Measurements from ENCODE around the gene CD8B.

Gene CD8B

DNA sequence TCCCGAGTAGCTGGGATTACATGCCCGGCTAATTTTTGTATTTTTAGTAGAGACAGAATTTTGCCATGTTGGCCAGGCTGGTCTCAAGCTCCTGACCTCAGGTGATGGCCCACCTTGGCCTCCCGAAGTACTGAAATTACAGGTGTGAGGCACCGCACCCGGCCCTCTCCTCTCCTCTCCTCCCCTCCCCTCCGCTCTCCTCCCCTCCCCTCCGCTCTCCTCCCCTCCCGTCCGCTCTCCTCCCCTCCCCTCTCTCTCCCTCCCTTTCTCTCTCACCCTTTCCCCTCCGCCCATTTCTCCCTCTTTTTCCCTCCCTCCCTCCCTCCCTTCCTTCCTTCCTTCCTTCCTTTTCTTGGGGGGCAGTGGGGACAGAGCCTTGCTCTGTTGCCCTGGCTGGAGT is 28.4 kb downstream of the CD8B start:
- DNase-seq, result no peak

DNA sequence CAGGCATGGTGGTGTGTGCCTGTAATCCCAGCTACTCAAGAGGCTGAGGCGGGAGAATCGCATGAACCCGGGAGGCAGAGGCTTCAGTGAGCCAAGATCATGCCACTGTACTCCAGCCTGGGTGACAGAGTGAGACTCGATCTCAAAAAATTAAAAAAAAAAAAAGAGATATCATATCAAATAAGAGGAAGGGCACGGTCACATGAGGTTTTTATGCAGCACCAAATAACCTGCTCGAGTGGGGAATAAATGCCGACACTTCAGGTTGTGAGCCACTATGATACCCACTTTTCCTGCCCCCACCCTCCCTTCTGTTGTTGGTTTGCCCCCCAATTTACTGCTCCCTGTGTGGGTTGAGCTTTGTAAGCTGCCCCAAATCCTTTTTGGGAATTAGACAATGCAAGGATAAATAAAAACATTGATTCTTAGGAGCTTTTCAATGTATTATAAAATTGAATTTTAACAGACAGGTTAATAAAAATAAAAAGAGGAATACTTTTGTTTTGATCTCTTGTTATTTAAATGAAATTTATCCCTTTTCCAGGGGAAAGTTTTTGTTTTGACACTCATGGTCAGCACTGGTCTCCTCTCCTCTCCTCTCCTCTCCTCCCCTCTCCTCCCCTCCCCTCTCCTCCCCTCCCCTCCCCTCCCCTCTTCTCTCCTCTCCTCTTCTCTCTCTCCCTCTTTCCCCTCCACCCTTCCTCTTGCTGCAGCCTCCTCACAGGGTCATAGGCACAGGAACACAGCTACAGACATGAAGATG is 29.2 kb downstream of the CD8B start:
- no peak for DNase-seq

DNA sequence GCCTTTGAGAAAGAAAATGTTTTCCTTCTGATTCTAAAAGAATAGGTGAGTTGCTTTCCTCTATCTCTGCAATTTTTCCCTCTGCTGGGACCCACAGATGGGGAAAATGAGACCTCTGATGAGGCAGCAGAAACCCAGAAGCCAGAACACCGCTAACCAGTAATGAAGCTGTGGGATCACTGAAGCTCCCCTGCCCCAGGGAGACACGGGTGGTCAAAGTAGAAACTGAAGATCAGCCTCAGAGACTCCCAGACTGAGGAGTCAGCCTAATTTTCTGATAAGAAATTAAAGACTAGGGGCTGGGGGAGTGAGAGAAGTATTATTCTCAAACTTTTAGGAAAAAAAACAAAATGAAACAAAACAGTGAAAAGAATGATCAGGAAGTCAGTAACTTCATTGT is 30.1 kb downstream of the CD8B start:
- no peak for DNase-seq

DNA sequence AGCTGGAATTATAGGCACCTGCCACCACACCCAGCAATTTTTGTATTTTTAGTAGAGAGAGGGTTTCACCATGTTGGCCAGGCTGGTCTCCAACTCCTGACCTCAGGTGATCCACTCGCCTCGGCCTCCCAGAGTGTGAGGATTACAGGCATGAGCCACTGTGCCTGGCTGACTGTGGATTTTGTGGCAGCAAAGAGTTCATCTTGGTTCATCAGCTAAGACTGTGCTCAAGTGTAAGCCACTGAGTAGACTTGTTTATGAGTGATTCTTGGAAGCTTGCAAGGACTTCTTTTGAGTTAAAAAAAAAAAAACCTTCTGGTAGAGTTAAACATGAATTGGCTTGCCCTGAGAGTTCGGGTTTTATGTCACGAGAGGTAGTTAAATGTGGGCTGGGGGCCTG is 34.7 kb downstream of the CD8B start:
- DNase-seq, result no peak

DNA sequence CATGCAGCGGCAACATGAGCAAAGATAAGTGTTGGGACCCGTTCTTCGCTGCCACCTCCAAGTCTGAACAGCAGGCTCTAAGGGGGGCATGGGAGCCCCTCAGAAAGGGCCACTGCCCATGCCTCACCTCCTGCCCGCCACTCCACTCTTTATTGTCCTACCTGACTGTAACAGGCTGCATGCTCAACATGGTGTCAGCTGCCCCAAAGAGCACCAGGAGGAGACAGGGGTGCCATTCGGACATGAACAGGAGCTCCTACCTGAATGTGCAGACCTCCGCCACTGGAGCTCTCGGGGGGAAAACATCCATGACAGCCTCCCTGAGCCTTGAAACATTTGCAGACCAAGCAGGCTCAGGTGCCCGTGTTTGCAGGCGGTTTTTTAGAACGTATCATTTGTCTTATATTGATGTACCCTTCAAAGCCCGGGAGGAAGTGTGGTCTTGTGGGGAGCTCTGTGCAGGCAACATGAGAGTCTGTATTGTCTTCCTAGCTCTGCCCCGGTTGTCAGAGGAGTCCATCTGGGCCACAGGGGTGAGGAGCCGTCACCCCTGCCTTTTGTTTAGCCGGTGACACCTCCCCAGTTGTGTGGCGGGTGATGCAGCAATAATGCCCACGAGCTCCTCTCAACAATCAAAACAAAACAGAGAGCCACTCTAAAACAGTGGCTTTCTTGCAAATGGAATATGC is 35.8 kb downstream of the CD8B start:
- DNase-seq, result no peak

DNA sequence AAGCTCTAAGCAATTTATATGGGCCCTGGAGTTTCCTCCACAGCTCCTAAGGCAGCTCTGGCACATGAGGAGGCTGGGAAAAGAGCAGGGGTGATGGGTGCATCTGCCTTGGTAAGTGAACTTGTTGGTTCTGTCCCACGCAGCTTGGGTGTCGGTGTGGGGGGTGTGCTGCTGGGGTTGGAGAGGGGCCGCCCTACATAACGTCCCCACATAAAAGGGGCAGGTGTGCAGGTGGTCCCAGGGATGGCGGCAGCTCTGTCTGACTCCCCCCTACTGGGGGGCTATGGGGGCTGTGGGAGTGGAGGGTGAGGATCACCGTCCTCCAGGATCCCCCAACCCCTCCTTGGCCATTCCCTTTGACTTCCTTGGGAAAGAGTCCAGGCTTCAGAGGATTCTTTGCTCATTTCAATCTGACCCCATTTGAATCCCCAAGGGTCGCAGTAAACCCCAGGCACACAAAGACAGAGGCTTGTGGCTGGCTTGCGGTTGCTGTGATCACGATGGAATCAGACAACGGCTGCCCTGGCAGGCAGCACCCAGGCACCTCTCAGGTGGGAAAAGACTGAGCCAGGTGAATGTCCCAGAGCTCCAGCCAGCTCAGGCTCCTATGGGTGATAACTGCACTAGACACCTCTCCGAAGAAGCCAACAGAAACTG is 36.5 kb downstream of the CD8B start:
- DNase-seq, result peak; percentile 33

DNA sequence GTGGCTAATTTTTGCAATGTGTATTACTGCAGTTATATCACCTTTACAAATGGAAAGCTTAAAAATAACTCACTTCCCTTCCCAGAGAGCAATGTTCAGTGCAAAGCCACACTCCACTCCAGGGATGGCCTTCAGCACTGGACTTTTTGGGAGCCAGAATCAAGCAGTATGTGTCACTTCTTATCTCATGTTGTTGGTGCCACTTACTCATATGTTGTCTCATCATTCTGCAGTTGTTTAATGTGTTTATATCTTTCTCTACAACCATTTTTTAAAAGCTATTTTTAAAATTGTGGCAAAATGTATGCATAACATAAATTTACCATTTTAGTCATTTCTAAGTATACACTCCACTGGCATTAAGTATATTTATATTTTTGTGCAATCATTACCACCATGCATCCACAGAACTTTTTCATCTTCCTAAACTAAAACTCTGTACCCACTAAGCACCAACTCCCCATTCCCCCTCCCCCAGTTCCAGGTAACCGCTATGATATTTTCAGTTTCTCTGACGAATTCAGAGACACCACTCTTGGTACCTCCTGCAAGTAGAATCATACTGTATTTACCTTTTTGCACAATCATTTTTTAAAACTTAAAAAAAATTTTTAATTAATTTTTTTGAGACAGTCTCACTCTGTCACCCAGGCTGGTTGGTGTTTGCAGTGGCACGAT is 38.9 kb downstream of the CD8B start:
- DNase-seq, result no peak

DNA sequence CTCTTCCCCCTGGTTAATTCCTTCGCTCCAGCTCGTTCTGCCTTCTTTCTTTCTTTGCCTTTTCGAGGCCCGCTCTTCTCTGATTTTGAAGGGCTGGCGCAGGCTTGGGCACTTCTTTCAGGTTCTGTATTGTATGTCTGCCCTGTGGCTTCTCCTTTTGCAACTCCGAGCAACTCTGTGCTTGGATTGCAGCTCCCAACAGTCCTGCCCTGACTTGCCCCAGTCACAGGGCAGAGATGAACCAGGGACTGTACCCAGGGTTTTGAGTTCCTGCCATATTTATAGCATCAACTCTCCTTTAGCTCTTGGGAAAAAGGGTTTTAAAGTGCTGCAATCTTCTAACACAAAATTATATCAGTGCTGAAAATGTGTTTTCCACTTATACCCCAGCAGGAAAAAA is 39.8 kb downstream of the CD8B start:
- DNase-seq, result no peak

DNA sequence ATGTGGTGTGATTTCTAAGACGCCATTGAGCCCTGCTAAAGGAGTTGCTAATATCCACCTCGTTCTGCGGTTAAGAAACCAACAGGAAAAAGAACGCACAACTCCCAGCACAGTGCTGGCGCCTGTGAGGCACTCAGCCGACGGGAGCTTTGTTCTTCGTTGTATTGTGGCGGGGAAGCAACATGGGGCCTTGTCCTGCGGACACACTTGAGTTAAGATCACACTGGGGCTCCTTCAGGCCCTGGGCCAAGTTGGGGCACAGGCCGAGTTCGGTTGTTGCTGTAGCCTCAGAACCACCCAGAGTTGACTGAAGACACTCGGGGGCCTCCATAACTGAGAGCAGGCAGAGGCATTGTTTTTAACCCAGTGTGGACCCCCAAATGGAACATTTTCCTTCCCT is 40.4 kb downstream of the CD8B start:
- no peak for DNase-seq

DNA sequence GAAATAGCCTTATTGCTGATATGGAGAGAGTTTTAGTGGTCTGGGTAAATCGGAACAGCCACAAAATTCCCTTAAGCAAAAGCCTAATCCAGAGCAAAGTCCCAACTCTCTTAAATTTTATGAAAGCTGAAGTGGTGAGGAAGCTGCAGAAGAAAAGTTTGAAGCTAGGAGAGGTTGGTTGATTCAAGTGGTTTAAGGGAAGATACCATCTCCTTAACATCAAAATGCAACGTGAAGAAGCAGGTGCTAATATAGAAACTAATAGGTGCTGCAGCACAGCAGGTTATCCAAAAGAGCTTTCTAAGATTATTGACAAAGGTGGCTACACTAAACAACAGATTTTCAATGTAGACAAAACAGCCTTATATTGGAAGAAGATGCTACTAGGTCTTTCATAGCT is 42.7 kb downstream of the CD8B start:
- no peak for DNase-seq

DNA sequence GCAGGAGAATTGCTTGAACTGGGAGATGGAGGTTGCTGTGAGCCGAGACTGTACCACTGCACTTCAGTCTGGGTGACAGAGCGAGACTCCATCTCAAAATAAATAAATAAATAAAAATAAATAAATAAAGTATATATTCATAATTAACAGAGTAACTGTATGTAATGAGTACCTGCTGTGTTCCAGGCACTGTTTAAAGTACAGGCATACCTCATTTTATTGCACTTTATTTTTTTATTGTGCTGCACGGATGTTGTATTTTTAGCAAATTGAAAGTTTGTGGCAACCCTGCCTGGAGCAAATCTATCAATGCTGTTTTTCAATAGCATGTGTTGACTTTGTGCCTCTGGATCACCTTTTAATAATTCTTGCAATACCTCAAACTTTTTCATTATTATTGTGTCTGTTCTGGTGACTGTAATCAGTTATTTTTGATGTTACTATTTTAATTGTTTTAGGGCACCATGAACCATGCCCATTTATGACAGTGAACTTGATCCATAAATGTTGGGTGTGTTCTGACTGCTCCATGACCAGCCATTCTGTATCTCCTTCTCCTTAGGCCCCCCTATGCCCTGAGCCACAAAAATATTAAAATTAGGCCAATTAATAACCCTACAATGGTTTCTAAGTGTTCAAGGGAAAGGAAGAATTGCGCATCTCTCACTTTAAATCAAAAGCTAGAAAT is 43.4 kb downstream of the CD8B start:
- DNase-seq, result no peak

DNA sequence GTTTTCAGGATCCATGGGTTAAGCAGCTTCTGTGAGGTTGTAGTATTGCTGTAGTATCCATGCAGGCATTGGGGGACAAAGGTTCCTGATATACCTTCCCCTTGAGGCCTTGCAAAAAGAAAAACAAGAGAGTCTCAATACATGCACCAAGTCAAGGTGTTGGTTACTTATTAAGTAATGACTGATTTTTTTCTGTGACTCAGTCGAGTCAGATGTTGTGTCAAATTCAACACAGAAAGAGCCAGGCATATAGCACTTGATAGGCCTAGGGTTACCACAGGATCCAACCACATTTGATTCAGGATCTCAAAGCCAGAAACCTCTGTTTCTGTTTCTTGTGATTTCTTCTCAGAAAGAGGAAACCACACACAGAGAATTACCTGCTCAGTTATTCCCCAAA is 46.1 kb downstream of the CD8B start:
- no peak for DNase-seq

DNA sequence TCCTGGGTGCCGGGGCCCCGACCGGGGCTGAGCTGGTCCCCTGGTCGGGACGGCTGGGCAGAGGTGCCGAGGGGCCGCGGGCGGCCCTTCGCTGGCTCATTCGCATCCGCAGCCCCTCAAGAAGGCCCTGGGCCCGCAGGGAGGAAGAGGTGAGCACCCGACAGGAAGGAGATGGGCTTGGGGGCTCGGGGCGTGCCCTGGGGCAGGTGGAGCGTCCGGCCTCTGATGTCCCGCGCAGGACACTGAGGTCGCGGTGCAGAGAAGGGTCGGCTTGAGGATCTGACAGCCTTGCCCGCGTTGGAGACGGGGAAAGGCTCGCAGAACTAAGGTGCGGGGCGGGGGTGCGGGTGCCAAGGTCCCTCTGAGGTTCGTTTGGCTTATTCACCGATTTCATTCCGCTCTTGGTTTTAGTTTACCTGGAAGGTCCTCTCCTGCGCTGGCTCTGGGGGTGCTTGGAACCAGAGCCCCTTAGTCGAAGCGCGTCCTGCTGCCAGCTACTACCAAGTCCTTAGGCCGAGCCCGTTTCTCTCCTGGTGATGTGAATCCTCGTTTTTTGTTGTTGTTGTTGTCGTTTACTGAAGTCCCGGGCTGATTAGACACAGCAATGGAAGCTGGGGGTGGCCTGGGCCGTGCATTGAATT is 52.1 kb downstream of the CD8B start:
- DNase-seq, result no peak

DNA sequence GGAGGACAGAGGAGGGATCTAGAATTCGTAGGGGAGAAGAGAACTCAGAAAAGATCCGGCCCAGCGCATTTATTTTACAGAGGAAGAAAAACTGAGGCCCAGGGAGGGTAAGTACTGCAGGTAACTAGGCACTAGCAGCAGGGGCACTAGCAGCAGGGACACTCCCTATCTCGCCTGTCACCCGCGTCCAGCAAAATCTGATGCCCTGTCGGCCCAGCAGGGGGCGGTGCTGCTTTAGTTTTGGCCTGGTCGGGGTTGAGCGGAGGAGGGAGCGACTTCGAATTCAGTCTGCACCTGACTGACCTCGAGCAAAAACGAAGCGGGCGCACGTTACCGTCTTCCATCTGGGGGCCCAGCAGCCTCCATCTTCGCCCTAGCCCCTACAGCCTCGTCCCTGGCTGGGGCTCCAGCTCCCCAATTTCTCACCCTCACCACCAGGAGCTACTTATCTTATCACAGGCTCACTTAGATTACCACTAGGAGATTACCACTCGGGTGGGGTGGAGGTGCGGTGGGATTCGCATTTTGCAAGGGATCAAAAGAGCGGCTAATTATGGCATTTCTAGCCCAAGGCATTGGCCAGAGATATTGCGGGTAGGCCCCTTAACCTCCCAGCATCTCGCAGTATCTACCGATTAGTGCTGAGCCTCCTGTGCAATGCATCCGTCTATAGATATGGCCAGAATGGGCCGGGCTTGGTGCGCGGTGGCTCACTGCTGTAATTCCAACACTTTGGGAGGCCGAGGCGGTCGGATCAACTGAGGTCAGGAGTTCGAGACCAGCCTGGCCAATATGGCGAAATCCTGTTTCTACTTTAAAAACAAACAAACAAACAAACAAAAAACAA is 53.1 kb downstream of the CD8B start:
- DNase-seq, result peak; percentile 89

DNA sequence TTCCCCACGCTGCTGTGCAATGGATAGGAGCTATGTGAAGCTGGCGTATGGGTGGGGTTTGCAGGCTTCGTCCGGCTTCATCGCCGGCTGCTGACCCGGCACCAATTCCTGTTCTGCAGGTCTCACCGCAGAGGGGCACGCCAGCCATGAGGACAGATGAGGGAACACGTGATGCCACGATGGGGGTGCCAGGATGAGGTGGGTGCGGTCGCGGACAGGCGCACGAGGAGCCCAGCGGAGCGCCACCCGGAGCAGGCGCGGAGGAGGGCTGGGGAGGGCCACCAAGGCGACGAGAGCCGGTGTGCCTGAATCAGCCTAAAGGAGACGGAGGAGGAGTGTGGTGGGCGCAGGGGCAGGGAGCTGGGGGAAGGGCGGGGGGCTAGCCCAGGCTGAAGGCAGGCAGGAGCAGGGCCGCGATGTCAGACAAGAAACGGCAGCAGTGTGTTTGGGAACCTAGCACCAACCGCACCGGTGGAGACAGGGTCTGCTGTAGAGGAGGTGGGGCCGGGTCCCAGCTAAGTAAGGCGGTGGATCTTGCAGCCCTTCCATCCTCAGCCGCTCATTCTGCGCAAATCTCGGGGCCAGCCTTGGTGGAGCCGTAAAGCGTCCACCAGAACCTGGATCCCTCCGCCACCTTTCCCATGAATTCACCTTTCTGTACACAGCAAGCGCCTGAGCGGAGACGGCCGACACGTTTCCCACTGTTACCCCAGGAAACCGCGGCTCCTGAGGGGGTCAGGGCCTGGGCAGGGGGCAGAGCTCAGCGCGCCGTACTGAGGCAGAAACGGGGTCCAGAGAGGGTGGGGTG is 54.0 kb downstream of the CD8B start:
- no peak for DNase-seq

DNA sequence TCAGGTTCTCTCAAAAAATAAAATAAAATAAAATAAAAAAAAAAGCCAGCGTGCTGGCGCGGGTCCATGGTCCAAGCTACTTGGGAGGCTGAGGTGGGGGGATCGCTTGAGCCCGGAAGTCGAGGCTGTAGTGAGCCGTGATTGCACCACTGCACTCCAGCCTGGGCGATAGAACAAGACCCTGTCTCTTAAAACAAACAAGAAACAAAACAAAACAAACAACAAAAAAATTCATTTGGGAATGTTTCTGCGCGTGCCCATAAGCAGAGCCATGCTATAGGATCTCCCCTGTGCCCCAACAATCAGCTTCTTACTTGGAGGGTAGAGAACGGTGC is 54.6 kb downstream of the CD8B start:
- no peak for DNase-seq

DNA sequence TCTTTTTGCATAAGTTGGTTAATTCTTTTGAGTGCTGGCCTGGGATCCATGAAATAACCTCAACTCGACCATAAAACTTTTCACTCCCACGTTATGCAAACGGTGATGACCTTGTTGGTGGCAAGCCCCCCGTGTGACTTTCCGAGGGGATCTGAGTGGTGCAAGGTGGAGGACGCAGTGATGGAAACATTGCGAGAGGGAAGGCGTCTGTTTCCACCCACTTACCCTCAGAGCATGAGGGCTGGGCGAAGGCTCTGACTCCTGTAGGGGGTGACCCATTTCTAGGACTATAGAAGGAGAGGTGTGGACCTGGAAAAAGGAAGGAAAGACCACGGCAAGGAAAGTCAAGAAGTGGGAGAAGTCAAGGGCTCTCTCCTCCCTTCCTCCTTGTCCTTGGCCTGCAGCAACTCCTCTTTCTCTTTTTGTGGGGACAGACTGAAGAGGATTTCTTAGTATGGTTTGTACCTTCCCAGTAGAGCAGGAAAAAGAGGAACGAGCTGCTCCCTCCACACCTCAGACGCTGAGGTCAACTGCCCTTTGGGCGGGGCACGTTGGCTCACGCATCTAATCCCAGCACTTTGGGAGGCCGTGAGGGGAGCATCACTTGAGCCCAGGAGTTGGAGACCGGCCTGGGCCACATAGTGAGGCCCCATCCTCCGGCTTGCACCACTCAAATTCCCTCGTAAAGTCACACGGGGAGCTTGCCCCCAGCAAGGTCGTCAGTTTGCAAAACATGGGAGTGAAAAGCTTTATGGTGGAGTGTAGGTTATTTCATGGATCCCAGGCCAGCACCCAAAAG is 55.4 kb downstream of the CD8B start:
- DNase-seq, result no peak

DNA sequence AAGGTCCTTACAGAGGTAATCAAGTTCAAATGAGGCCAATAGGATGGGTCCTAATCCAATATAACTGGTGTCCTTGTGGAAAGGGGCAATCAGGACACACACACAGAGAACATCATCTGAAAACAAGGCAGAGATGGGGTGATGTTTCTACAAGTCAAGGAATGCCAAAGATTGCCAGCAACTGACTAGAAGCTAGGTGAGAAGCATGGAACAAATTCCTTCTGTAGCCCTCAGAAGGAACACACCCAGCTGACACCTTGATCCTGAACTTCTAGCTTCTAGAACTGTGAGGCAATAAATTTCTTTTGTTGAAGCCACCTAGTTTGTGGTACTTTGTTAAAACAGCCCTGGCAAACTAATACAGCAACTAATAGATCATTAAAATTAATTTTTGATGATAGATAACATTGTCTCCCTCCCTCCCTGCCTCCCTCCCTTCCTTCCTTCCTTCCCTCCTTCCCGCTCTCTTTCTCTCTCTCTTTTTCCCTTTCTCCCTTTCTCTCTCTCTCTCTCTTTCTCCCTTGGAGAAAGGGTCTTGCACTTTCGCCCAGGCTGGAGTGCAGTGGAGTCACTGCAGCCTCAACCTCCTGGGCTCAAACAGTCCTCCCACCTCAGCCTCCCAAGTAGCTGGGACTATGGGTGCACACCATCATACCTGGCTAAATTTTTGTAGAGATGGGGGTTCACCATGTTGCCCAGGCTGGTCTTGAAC is 60.7 kb downstream of the CD8B start:
- no peak for DNase-seq

DNA sequence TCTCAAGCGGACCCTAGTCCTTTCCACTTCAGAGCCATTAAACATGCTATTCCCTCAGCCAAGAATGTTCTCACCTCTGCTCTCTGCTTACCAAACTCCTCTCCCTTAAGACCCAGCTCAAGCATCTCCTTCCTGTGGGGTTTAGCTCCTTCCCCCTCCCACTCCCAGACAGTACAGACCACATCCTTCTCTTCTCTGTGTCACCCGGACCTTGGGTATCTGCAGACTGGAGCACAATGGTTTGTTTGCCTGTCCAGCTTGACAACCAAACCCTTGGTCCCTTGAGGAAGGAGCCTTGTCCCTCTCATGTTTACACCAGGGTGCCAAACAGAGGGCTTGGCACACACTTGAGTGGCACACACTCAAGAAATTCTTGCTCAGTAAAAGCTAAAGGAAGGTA is 66.8 kb downstream of the CD8B start:
- no peak for DNase-seq
